Ascending aorta (tissue), 2 donors: Measurements from ENCODE around the gene CFL1. TPM values are rescaled to one million over a fixed set of nuclear protein-coding genes. Genes with fewer than 3 reads are reported as not detected.

Source experiments
- DNase-seq, 2 donors: peaks; one replicate each; pipeline ENCODE4 v3.0.0-alpha.2; 2019; ENCODE audit warnings: low spot score in 2 of 2
- H3K27ac ChIP-seq, 2 donors: fragments of 200-600 bp; sonication (generic); one replicate each; pipeline ENCODE4 v1.5.1; 2016 to 2017; ENCODE audit warnings: mild to moderate bottlenecking in 1 of 2
- H3K27me3 ChIP-seq: fragments of 200-600 bp; sonication (generic); one replicate; pipeline ENCODE4 v1.5.1; 2017
- H3K36me3 ChIP-seq, 2 donors: fragments of 200-600 bp; sonication (generic); one replicate each; pipeline ENCODE4 v1.5.1; 2016
- H3K4me1 ChIP-seq, 2 donors: fragments of 200-600 bp; sonication (generic); one replicate each; pipeline ENCODE4 v1.5.1; 2016 to 2017; ENCODE audit warnings: mild to moderate bottlenecking in 1 of 2
- H3K4me3 ChIP-seq, 2 donors: fragments of 200-600 bp; sonication (generic); one replicate each; pipeline ENCODE4 v1.5.1; 2016 to 2017; ENCODE audit warnings: mild to moderate bottlenecking in 1 of 2
- H3K9me3 ChIP-seq, 2 donors: fragments of 200-600 bp; sonication (generic); one replicate each; pipeline ENCODE4 v1.5.1; 2016
- intact Hi-C: fragments of 100-400 bp; cut with DNase I; formaldehyde crosslinking; loops from one replicate; pipeline ENCODE4 v1.15.1; 2023
- total RNA-seq: library from RNA; depleted of rRNA; stranded (reverse); fragments of >200 nt; gene quantifications from one replicate; pipeline ENCODE4 v1.1.0, GENCODE V29; 2016
- TF ChIP-seq, protein P1 (sequence below), 3 experiments: fragments of 200-600 bp in 2 of 3; fragments of 450-650 bp in 1 of 3; sonication (generic) in 2 of 3; IDR thresholded peaks; one replicate each; pipeline ENCODE4 v1.5.1; 2016 to 2019; ENCODE audit warnings: antibody characterized with exemption in 3 of 3, mild to moderate bottlenecking in 1 of 3, moderate library complexity in 1 of 3

Gene CFL1
- total RNA-seq, 1 donor from 2014 or later = 974 TPM

DNA sequence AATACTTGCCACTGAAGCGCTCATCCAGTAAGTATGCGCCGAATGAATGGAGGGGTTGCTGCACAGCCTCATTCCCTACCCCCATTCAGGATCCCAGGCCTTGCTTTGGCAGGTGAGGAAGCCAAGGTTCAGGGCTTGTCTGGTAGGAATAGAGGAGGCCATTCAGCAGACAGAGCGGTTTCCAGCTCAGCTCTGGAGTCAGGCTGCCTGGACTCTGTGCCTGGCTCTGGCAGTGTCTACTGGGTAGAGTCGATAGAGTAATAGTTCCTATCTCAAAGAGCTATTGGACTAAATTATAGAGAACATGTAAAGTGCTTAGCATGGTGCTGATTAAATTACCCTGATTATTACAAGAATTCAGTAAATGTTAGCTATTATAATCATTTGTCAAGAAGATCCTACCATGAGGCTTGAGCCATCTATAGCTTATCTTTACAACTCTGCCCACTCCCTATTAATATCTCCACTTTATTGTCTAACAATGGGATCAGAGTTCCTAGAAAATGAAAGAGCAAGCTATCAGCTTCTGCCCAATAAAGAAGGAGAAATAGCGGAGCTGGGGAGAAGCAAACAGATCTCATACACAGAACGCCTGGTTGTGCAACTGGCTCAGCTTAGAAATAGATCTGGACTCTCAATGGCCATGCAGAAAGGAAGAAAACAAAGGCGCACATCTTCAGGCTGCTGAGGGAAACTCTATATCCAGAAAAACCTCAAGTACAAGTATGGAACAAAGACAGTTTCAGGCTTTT, 30.8 kb downstream of the CFL1 start:
- DNase-seq = no peak
- H3K27me3 ChIP-seq = no peaks in the 10 kb centered on the region
- H3K4me1 ChIP-seq = no peaks in the 10 kb centered on the region
- intact Hi-C loops = no loop called here
- no peaks in the 10 kb centered on the region for H3K9me3 ChIP-seq
- H3K27ac ChIP-seq = no peak overlapping the region
- TF ChIP-seq, protein P1, sequence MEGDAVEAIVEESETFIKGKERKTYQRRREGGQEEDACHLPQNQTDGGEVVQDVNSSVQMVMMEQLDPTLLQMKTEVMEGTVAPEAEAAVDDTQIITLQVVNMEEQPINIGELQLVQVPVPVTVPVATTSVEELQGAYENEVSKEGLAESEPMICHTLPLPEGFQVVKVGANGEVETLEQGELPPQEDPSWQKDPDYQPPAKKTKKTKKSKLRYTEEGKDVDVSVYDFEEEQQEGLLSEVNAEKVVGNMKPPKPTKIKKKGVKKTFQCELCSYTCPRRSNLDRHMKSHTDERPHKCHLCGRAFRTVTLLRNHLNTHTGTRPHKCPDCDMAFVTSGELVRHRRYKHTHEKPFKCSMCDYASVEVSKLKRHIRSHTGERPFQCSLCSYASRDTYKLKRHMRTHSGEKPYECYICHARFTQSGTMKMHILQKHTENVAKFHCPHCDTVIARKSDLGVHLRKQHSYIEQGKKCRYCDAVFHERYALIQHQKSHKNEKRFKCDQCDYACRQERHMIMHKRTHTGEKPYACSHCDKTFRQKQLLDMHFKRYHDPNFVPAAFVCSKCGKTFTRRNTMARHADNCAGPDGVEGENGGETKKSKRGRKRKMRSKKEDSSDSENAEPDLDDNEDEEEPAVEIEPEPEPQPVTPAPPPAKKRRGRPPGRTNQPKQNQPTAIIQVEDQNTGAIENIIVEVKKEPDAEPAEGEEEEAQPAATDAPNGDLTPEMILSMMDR (IDR thresholded peaks at IDR 0.05) = no peak
- H3K4me3 ChIP-seq = no peak overlapping the region
- H3K36me3 ChIP-seq = no peaks in the 10 kb centered on the region

DNA sequence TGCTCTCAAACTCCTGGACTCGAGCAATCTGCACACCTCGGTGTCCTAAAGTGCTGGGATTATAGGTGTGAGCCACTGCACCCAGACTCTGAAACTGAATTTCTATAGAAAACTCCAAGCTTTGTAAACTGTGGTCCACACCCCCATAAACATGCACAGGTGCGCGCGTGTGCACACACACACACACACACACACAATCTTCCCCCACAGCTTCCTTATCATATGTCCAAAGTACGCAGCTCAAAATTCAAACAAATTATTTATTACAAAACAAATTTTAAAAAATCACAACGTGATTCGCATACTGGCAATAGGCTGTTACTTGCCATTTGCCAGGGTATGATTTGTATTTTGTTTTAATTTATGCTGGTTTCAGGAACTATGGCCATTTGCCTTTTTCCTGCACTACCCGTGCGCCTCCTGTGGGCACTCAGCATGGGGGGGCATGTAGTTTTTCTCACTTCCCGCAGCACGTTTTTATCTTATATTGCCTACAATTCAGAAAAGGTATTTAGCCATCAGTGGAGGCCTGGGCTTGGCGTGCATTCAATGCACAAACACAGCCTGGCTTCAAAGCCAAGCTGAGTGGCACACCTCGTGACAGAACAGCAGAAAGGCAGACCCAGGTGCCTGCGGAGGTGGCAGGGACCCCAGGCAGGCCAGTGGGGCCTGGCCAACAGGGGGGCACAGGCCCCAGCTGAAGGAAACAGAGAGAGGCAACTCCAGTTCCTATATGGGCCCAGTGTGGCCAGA, 35.0 kb downstream of the CFL1 start:
- Histone ChIP-seq H3K27me3 (no peaks in the 10 kb centered on the region), H3K9me3 (no peaks in the 10 kb centered on the region), H3K36me3 (no peaks in the 10 kb centered on the region), H3K27ac (no peak overlapping the region), H3K4me1 (peaks cover 0 to 2% of the 10 kb centered on the region in 2 donors), H3K4me3 (no peak overlapping the region)
- TF ChIP-seq, protein P1 (IDR thresholded peaks at IDR 0.05) = no peak
- intact Hi-C loops = no loop called here
- no peak for DNase-seq

GRCh38 chr11:65821107-65821506, 36.9 kb downstream of the CFL1 start:
- Histone ChIP-seq H3K27me3 (no peaks in the 10 kb centered on the region), H3K4me3 (no peak overlapping the region), H3K9me3 (no peaks in the 10 kb centered on the region), H3K36me3 (no peaks in the 10 kb centered on the region), H3K27ac (no peak overlapping the region), H3K4me1 (peaks cover 0 to 2% of the 10 kb centered on the region in 2 donors)
- intact Hi-C loops = no loop called here
- TF ChIP-seq, protein P1 (IDR thresholded peaks at IDR 0.05) = no peak
- no peak for DNase-seq

- Histone ChIP-seq H3K9me3 (no peaks in the 10 kb centered on the region), H3K36me3 (no peaks in the 10 kb centered on the region), H3K4me3 (peak overlapping the region; percentile 77 to 91), H3K4me1 (peaks cover 0 to 2% of the 10 kb centered on the region in 2 donors), H3K27ac (peak overlapping the region in 1 of 2 donors; percentile 25), H3K27me3 (no peaks in the 10 kb centered on the region)
- intact Hi-C loops = loop anchor here (1.0 to 2.0 kb wide), 5 partner anchors 15 to 112 kb away; partner anchors contain the start of genes RNASEH2C and SNX32
- peak; percentile 45 to 95 for DNase-seq
- TF ChIP-seq, protein P1 (IDR thresholded peaks at IDR 0.05) = peak; percentile 92 to 99 (median 96)
Observed at GRCh38 chr11:65817835-65818680, 39.9 kb downstream of the CFL1 start.

DNA sequence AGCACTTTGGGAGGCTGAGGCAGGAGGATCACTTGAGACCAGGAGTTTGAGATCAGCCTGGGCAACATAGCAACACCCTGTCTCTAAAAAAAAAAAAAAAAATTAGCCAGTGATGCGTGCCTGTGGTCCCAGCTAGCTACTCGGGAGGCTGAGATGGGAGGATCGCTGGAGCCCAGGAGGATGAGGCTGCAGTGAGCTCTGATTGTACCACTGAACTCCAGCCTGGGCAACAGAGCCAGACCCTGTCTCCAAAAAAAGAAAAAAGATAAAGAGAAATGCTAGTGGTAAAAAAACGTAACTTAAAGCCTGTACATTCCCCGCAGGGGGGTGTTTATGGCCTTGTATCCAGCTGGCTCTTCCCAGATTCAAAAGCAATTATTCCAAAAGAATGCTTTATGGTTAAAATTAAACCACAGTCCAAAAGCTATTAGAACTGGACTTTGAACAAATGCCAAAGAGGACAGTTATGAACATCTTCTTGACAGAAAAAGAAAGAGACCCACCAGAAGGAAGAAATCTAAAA, 40.6 kb downstream of the CFL1 start:
- Histone ChIP-seq H3K36me3 (no peaks in the 10 kb centered on the region), H3K9me3 (no peaks in the 10 kb centered on the region), H3K27ac (peak overlapping the region in 1 of 2 donors; percentile 25), H3K4me3 (peak overlapping the region; percentile 77 to 91), H3K27me3 (no peaks in the 10 kb centered on the region), H3K4me1 (peaks cover 0 to 2% of the 10 kb centered on the region in 2 donors)
- TF ChIP-seq, protein P1 (IDR thresholded peaks at IDR 0.05) = no peak
- intact Hi-C loops = loop anchor here (2.0 kb wide), 1 partner anchor 39 kb away; no protein-coding TSS in a partner anchor
- no peak for DNase-seq
